HepG2 (cell line): ENCODE results near the gene STMND1. TPM values are rescaled to one million over a fixed set of nuclear protein-coding genes. Genes with fewer than 3 reads are reported as not detected.

Source experiments
- ATAC-seq: fragments of 200-7000 bp; cut with Tn5 transposase; 3 replicates; pipeline ENCODE4 v1.9.1; 2020; ENCODE audit warnings: mild to moderate bottlenecking, moderate library complexity
- BruUV-seq: library from RNA; stranded (reverse); fragments of 400-500 nt; replicated peaks from 2 replicates; lab custom pipeline; 2021; lab: Mats Ljungman, UMichigan
- CTCF ChIA-PET: fragments of 300-600 bp; formaldehyde crosslinking; extraction: SDS; loops from one replicate; lab custom pipeline; 2021; ENCODE audit warnings: low total read pairs, inconsistent platforms, low intra/inter-chr PET ratio; lab: Yijun Ruan, JAX
- POLR2A ChIA-PET: fragments of 350-600 bp; sonication (Branson Sonifier 250); formaldehyde crosslinking; loops from one replicate; lab custom pipeline; 2020; ENCODE audit warnings: antibody characterized with exemption, inconsistent platforms; lab: Yijun Ruan, JAX
- DNase-seq: peaks from one replicate; pipeline ENCODE4 v3.0.0-alpha.2; 2015; ENCODE audit warnings: low spot score
- FAIRE-seq: peaks from 3 replicates; lab custom pipeline; 2011; peaks lifted over from hg19 to GRCh38; lab: Jason Lieb, UNC
- H2AFZ ChIP-seq: one replicate; pipeline ENCODE4 v1.6.1; 2011; ENCODE audit warnings: low read length, inconsistent platforms
- H3K27ac ChIP-seq: fragments of 300-600 bp; 3 replicates; pipeline ENCODE4 v1.8.0; 2011; ENCODE audit warnings: mixed run types, mild to moderate bottlenecking, mixed read lengths, low read length, inconsistent platforms; ENCODE audit not compliant: insufficient read depth; ENCODE audit errors: extremely low read length
- H3K27me3 ChIP-seq, 2 experiments: fragments of 200-600 bp in 1 of 2; 2 replicates in 1 of 2; 3 replicates in 1 of 2; pipeline versions ENCODE4 v1.6.0 to v1.8.0; 2011; ENCODE audit warnings: low read length in 2 of 2, mild to moderate bottlenecking in 2 of 2, moderate library complexity in 2 of 2, inconsistent platforms in 1 of 2; ENCODE audit not compliant: insufficient read depth in 2 of 2, control insufficient read depth in 1 of 2
- H3K36me3 ChIP-seq, 2 experiments: fragments of 200-600 bp in 1 of 2; replicated peaks in 1 of 2; 2 replicates in 1 of 2; 3 replicates in 1 of 2; pipeline versions ENCODE4 v1.5.1 to v1.8.0; 2011; ENCODE audit warnings: low read length in 2 of 2, inconsistent platforms in 1 of 2; ENCODE audit not compliant: insufficient read depth in 2 of 2, control insufficient read depth in 1 of 2
- H3K4me1 ChIP-seq: 2 replicates; pipeline ENCODE4 v1.5.1; 2012; ENCODE audit warnings: low read length, inconsistent platforms; ENCODE audit not compliant: insufficient read depth
- H3K4me2 ChIP-seq: 2 replicates; pipeline ENCODE4 v1.6.0; 2011; ENCODE audit warnings: low read depth, low read length, inconsistent platforms
- H3K4me3 ChIP-seq, 3 experiments: fragments of 200-600 bp in 1 of 3; sonication (generic), shearing (Covaris generic) in 1 of 3; replicated peaks in 1 of 3; 2 replicates each; pipeline ENCODE4 v1.5.1; 2011 to 2016; ENCODE audit warnings: low read length in 3 of 3, inconsistent platforms in 2 of 3, low read depth in 2 of 3, mild to moderate bottlenecking in 2 of 3, control low read depth in 1 of 3, mixed read lengths in 1 of 3; ENCODE audit not compliant: insufficient read depth in 1 of 3
- H3K79me2 ChIP-seq: one replicate; pipeline ENCODE4 v1.6.1; 2011; ENCODE audit warnings: low read length, inconsistent platforms; ENCODE audit not compliant: insufficient read depth
- H3K9ac ChIP-seq: 2 replicates; pipeline ENCODE4 v1.6.0; 2011; ENCODE audit warnings: mild to moderate bottlenecking, low read depth, low read length, inconsistent platforms; ENCODE audit not compliant: insufficient read depth
- H3K9me3 ChIP-seq: 2 replicates; pipeline ENCODE4 v1.5.1; 2012; ENCODE audit warnings: mild to moderate bottlenecking, low read length
- H4K20me1 ChIP-seq: 2 replicates; pipeline ENCODE4 v1.6.0; 2011; ENCODE audit warnings: inconsistent platforms, mild to moderate bottlenecking, low read length, moderate library complexity; ENCODE audit not compliant: insufficient read depth
- FOXC1 ChIP-seq: sonication (generic); formaldehyde crosslinking; IDR thresholded peaks from 2 replicates; pipeline ENCODE4 v1.8.0; 2022; ENCODE audit warnings: mild to moderate bottlenecking, missing genetic modification reagents, borderline replicate concordance
- PHF20 ChIP-seq: sonication (generic); formaldehyde crosslinking; IDR thresholded peaks from 2 replicates; pipeline ENCODE4 v1.5.0; 2020; ENCODE audit warnings: mild to moderate bottlenecking, missing genetic modification reagents
- RARG ChIP-seq: sonication (generic); formaldehyde crosslinking; IDR thresholded peaks from 2 replicates; pipeline ENCODE4 v1.4.0; 2020; ENCODE audit warnings: low read depth, mild to moderate bottlenecking, missing genetic modification reagents
- RBFOX2 ChIP-seq: fragments of 200-400 bp; formaldehyde crosslinking; IDR thresholded peaks from 2 replicates; pipeline ENCODE4 v1.6.1; 2017; ENCODE audit warnings: low read depth, mild to moderate bottlenecking, low read length
- ZNF225 ChIP-seq: sonication (generic); formaldehyde crosslinking; IDR thresholded peaks from 2 replicates; pipeline ENCODE4 v1.4.0; 2020; ENCODE audit warnings: mild to moderate bottlenecking, missing genetic modification reagents
- ZNF3 ChIP-seq: IDR thresholded peaks from 2 replicates; pipeline ENCODE4 v1.7.0; 2017; ENCODE audit warnings: inconsistent platforms
- ZNF326 ChIP-seq: sonication (generic); formaldehyde crosslinking; IDR thresholded peaks from 2 replicates; pipeline ENCODE4 v1.4.0; 2020; ENCODE audit warnings: missing genetic modification reagents, borderline replicate concordance
- ZNF530 ChIP-seq: sonication (generic); formaldehyde crosslinking; IDR thresholded peaks from 2 replicates; pipeline ENCODE4 v1.5.0; 2020; ENCODE audit warnings: low read depth, mild to moderate bottlenecking, missing genetic modification reagents
- ZNF672 ChIP-seq: sonication (generic); formaldehyde crosslinking; IDR thresholded peaks from 2 replicates; pipeline ENCODE4 v1.8.1; 2022; ENCODE audit warnings: missing genetic modification reagents
- ZNF761 ChIP-seq: sonication (generic); formaldehyde crosslinking; conservative IDR thresholded peaks from 2 replicates; pipeline ENCODE4 v1.4.0; 2020; ENCODE audit warnings: mild to moderate bottlenecking, missing genetic modification reagents
- in situ Hi-C: cut with HindIII; loops from 2 replicates; pipeline ENCODE4 v1.10.0; 2017; ENCODE audit warnings: low pct_unique_long_range_greater_than_20kb; ENCODE audit not compliant: extremely low pct_ligation_motif_present
- intact Hi-C: fragments of 100-400 bp; cut with micrococcal nuclease; formaldehyde crosslinking; loops from one replicate; pipeline ENCODE4 v1.10.0; 2022; ENCODE audit not compliant: unreplicated experiment
- polyA plus RNA-seq, 8 experiments: library from polyadenylated mRNA; depleted of rRNA in 3 of 8; stranded (reverse) in 7 of 8; unstranded in 1 of 8; fragments of >200 nt; fragmentation: Illumina TruSeq in 4 of 8; extraction: Trizol in 4 of 8; gene quantifications; 2 replicates each; pipeline versions ENCODE4 v1.2.1 to v1.2.3, GENCODE V29; 2011 to 2016; ENCODE audit warnings: low read depth in 4 of 8, missing spikeins in 1 of 8, mixed read lengths in 1 of 8; ENCODE audit not compliant: insufficient read depth in 1 of 8
- total RNA-seq, 5 experiments: library from RNA; depleted of rRNA; stranded (reverse); fragments of >200 nt; fragmentation: Illumina TruSeq; extraction: Trizol; gene quantifications; 2 replicates each; pipeline ENCODE4 v1.2.3, GENCODE V29; 2016; ENCODE audit warnings: low read depth in 1 of 5
- TF ChIP-seq, protein P1 (sequence below), 2 experiments: sonication (generic) in 1 of 2; formaldehyde crosslinking in 1 of 2; IDR thresholded peaks; 2 replicates each; pipeline versions ENCODE4 v1.5.1 to v1.6.1; 2011 to 2020; ENCODE audit warnings: borderline replicate concordance in 1 of 2, low read depth in 1 of 2, low read length in 1 of 2, mild to moderate bottlenecking in 1 of 2, missing genetic modification reagents in 1 of 2, moderate library complexity in 1 of 2
- TF ChIP-seq, protein P2 (sequence below): sonication (generic); formaldehyde crosslinking; IDR thresholded peaks from 2 replicates; pipeline ENCODE4 v1.5.0; 2020; ENCODE audit warnings: mild to moderate bottlenecking, missing genetic modification reagents, borderline replicate concordance
- TF ChIP-seq, protein P3 (sequence below): sonication (generic); formaldehyde crosslinking; IDR thresholded peaks from 2 replicates; pipeline ENCODE4 v1.4.0; 2020; ENCODE audit warnings: mild to moderate bottlenecking, missing genetic modification reagents
- TF ChIP-seq, protein P4 (sequence below): sonication (generic); formaldehyde crosslinking; IDR thresholded peaks from 2 replicates; pipeline ENCODE4 v1.4.0; 2020; ENCODE audit warnings: mild to moderate bottlenecking, missing genetic modification reagents
- TF ChIP-seq, protein P5 (sequence below): sonication (generic); formaldehyde crosslinking; conservative IDR thresholded peaks from 2 replicates; pipeline ENCODE4 v1.4.0; 2020; ENCODE audit warnings: missing genetic modification reagents

Gene STMND1
- total and polyA plus RNA-seq, 2 of the 13 experiments (the other 11 are each of a cell fraction or from before 2014, with no cell fraction given) = not detected

DNA sequence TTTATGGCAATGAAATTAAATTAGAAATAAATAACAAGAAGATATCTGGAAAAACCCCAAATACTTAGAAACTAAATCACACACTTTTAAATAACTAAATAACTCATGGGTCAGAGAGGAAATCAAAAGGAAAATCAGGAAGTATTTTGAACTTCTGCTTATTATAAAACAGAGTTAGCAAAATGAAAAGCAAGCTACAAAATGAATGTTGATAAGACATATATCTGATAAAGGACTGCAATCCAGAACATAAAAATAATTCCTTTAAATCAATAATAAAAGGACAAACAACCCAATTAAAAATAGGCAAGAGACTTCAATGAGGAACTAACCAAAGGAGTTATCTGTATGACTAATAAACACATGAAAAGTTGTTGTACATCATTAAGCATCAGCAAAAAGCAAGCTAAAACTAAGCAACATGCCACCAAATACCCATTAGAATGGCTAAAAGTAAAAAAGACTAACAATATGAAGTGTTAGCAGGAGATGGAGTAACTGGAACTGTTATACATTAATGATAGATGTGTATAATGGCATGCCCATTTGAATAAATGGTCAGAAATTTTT lies 38.9 kb upstream of the STMND1 start:
- Histone ChIP-seq H3K9me3 (no peaks in the 10 kb centered on the region), H3K4me2 (no peak overlapping the region), H3K9ac (no peak overlapping the region), H3K27ac (no peak overlapping the region), H3K4me3 (no peak overlapping the region), H4K20me1 (no peaks in the 10 kb centered on the region), H3K4me1 (no peaks in the 10 kb centered on the region), H3K79me2 (no peaks in the 10 kb centered on the region), H2AFZ (no peak overlapping the region), H3K27me3 (no peaks in the 10 kb centered on the region), H3K36me3 (no peaks in the 10 kb centered on the region)
- DNase-seq (no peak), FAIRE-seq (peak; percentile 15), ATAC-seq (no peak)
- ChIA-PET POLR2A (no interaction called here), CTCF (no interaction called here)
- intact Hi-C loops (no loop called here), in situ Hi-C loops (no loop called here)
- no TSS peak for BruUV-seq
- TF ChIP-seq PHF20 (no peak), FOXC1 (CRISPR knock-in tag) (no peak), ZNF326 (CRISPR knock-in tag) (no peak), ZNF672 (CRISPR knock-in tag) (no peak), ZNF225 (CRISPR knock-in tag) (no peak), ZNF530 (no peak), ZNF3 (CRISPR knock-in tag) (no peak), RBFOX2 (no peak), ZNF761 (CRISPR knock-in tag) (no peak), RARG (CRISPR knock-in tag) (no peak)
- TF ChIP-seq, protein P1, sequence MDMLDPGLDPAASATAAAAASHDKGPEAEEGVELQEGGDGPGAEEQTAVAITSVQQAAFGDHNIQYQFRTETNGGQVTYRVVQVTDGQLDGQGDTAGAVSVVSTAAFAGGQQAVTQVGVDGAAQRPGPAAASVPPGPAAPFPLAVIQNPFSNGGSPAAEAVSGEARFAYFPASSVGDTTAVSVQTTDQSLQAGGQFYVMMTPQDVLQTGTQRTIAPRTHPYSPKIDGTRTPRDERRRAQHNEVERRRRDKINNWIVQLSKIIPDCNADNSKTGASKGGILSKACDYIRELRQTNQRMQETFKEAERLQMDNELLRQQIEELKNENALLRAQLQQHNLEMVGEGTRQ (IDR thresholded peaks at IDR 0.05; ENCODE audit: low read depth, low read length) = no peak
- TF ChIP-seq, protein P1 (CRISPR knock-in tag; IDR thresholded peaks at IDR 0.05; ENCODE audit: borderline replicate concordance) = no peak
- TF ChIP-seq, protein P2, sequence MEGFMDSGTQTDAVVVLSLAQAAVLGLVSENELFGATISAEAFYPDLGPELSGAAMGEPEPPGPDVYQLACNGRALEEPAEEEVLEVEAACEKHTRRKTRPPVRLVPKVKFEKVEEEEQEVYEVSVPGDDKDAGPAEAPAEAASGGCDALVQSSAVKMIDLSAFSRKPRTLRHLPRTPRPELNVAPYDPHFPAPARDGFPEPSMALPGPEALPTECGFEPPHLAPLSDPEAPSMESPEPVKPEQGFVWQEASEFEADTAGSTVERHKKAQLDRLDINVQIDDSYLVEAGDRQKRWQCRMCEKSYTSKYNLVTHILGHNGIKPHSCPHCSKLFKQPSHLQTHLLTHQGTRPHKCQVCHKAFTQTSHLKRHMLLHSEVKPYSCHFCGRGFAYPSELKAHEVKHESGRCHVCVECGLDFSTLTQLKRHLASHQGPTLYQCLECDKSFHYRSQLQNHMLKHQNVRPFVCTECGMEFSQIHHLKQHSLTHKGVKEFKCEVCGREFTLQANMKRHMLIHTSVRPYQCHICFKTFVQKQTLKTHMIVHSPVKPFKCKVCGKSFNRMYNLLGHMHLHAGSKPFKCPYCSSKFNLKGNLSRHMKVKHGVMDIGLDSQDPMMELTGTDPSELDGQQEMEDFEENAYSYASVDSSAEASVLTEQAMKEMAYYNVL (CRISPR knock-in tag) = no peak
- TF ChIP-seq, protein P3, sequence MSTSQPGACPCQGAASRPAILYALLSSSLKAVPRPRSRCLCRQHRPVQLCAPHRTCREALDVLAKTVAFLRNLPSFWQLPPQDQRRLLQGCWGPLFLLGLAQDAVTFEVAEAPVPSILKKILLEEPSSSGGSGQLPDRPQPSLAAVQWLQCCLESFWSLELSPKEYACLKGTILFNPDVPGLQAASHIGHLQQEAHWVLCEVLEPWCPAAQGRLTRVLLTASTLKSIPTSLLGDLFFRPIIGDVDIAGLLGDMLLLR (CRISPR knock-in tag) = no peak
- TF ChIP-seq, protein P4, sequence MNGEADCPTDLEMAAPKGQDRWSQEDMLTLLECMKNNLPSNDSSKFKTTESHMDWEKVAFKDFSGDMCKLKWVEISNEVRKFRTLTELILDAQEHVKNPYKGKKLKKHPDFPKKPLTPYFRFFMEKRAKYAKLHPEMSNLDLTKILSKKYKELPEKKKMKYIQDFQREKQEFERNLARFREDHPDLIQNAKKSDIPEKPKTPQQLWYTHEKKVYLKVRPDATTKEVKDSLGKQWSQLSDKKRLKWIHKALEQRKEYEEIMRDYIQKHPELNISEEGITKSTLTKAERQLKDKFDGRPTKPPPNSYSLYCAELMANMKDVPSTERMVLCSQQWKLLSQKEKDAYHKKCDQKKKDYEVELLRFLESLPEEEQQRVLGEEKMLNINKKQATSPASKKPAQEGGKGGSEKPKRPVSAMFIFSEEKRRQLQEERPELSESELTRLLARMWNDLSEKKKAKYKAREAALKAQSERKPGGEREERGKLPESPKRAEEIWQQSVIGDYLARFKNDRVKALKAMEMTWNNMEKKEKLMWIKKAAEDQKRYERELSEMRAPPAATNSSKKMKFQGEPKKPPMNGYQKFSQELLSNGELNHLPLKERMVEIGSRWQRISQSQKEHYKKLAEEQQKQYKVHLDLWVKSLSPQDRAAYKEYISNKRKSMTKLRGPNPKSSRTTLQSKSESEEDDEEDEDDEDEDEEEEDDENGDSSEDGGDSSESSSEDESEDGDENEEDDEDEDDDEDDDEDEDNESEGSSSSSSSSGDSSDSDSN (CRISPR knock-in tag) = no peak
- TF ChIP-seq, protein P5, sequence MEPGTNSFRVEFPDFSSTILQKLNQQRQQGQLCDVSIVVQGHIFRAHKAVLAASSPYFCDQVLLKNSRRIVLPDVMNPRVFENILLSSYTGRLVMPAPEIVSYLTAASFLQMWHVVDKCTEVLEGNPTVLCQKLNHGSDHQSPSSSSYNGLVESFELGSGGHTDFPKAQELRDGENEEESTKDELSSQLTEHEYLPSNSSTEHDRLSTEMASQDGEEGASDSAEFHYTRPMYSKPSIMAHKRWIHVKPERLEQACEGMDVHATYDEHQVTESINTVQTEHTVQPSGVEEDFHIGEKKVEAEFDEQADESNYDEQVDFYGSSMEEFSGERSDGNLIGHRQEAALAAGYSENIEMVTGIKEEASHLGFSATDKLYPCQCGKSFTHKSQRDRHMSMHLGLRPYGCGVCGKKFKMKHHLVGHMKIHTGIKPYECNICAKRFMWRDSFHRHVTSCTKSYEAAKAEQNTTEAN (CRISPR knock-in tag) = no peak
